ENCODE data around the gene SAMD3.

GRCh38 chr6:130119211-130119610 is 103.5 kb downstream of the SAMD3 start:
- TF ChIP-seq CTCF (IDR thresholded peaks at IDR 0.05; ENCODE audit: insufficient read depth, low read length, poor library complexity, severe bottlenecking) (no peak), EZH2phosphoT487 (conservative IDR thresholded peaks at IDR 0.05; ENCODE audit: low read length) (no peak)

Data from SU-DHL-6 (cell line).